ENCODE data around the gene FAM209B.
"Not testable (repeated sequence)": the region's sequence is repeated elsewhere in the genome, so short reads cannot be mapped to it uniquely, and the experiment has no call there.

The FAM209B gene

GRCh38 chr20:56542489-56543030 is 9.5 kb downstream of the FAM209B start:
- no peak for DNase-seq

- no peak for DNase-seq
Observed at GRCh38 chr20:56551571-56551970, 18.5 kb downstream of the FAM209B start.

DNA sequence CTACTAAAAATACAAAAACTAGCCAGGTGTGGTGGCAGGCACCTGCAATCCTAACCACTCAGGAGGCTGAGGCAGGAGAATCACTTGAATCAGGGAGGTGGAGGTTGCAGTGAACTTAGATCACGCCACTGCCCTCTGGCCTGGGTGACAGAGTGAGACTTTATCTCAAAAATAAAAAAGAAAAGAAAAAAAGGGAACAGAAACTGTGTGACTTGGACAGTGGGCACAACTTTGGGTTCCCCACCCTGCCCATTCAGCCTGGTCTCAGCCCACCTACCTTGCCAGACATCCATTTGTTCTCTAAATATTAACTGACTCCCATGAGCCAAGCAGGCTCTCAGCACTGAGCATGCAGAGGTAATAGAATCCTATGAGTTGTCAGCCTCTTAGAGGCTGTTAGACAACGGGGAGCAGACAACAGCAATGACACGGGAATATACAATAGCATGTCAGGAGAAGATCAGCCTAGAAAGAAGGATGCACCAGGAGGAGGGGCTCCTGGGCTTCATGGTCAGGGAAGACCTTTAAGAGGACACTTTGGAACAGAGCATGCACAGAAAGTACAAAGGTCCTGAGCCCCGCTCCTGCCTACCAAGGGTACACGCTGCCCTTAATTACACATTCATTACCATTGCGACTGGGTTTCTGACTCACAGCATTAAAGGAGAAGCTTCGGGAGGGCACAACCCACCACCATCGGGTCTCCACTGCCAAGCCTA is 20.0 kb downstream of the FAM209B start:
- no peak for DNase-seq

DNA sequence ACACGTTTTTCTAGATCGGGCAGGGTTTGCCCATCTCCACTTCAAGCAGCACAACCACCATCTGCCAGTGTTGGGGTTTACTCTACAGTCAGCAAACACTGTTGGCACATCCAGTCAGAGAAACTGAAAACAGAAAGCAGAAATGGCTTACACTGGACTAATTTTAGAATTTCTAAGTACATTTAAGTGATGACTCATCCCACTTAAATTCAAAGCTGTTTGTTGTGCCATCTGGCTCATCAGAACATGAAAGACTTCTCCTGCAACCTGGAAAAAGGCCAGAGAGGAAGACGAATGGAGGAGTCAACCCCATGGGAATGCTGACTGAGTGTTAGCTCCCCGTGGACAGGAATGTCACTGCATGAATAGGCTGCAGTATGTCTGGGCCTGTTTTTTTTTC is 21.8 kb downstream of the FAM209B start:
- peak; percentile 96 for DNase-seq

- no peak for DNase-seq
Observed at GRCh38 chr20:56558968-56559367, 25.9 kb downstream of the FAM209B start.

DNA sequence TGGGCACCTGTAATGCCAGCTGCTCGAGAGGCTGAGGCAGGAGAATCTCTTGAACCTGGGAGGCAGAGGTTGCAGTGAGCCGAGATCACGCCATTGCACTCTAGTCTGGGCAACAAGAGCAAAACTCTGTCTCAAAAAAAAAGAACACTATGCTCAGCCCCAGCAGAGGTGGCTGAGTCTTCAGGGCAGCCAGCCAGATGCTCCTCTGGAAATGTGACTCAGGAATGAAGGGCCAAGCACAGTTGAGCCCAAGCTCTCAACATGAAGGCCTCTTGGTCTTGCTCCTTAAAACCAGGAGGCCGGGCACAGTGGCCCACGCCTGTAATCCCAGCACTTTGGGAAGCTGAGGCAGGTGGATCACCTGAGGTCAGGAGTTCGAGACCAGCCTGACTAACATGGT is 31.5 kb downstream of the FAM209B start:
- DNase-seq, result not testable (repeated sequence)

DNA sequence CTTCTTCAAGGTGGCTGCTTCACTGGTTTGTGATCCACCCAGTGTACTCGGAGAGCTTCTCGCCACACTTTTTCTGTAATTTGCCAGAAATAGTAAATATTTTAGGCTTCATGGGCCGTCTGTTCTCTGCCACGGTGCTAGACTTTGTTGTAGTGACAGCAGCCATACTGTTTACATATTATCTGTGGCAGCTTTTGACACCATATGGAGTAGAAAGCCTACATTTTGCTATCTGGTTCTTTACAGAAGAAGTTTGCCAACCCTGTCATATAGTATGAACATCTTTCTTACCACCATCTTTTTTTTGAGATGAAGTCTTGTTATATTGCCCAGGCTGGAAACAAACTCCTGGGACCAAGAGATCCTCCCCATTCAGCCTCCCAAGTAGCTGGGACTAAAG is 32.5 kb downstream of the FAM209B start:
- no peak for DNase-seq

GRCh38 chr20:56566621-56567020 is 33.6 kb downstream of the FAM209B start:
- no peak for DNase-seq

DNA sequence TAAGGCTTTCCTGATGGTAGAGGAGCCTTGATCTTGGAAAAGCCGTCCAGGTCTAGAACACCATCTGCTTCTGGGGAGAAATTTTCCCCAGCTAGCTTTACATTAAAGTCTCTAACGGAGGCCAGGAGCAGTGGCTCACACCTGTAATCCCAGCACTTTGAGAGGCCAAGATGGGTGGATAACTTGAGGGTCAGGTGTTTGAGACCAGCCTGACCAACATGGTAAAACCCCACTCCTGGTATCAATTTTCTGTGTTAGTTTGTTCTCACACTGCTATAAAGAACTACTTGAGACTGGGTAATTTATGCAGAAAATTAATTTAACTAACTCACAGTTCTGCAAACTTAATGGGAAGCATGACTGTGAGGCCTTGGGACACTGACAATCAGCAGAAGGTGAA is 37.8 kb downstream of the FAM209B start:
- no peak for DNase-seq

- no peak for DNase-seq
Observed at GRCh38 chr20:56572172-56572571, 39.1 kb downstream of the FAM209B start.

- no peak for DNase-seq
Observed at GRCh38 chr20:56573986-56574385, 40.9 kb downstream of the FAM209B start.

DNA sequence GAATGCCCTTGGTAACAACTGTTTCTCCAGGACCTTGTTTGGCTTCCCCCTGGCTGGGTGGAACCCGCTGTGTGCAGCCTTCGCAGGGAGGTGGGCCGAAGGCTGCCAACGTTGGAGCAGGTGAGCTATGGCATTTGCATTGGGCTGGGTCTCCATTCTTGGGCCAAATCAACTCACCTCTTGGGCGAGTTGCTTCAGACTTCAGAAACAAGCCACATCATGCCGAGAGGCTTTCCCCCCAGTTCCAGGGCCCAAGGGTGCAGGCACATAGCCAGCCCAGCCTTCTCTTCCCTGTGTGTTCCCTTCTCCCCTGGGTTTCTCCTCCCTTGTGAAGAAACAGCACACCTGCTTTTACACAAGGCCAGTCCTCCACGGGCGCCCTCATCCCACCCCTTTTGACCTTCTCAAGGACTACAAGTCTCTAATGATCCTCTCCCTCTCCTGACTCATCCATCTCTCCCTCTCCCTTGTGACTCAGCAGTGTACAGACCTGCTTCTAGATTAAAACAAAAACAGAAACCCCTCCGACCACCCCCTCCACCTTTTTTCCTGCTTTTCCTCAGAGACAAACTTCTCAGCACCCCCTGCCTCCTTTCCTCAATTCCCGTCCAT is 41.6 kb downstream of the FAM209B start:
- no peak for DNase-seq

DNA sequence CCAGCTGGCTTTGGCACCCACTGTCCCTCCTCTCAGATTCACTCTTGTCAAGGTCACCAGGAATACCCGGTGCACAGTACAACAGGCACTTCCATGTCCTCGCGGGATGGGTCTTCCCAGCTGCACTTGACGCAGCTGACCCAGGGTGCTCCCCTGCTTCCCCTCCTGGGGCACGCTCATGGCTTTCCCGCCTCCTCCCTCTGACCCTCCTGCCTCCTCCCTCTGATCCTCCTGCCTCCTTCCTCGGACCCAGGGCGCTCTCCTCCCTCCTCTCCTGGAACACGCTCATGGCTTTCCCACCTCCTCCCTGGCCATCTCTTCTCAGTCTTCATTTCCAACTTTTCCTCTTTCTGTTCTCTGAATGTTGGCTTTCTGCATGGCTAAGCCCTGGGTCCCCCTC is 42.1 kb downstream of the FAM209B start:
- DNase-seq, result no peak

DNA sequence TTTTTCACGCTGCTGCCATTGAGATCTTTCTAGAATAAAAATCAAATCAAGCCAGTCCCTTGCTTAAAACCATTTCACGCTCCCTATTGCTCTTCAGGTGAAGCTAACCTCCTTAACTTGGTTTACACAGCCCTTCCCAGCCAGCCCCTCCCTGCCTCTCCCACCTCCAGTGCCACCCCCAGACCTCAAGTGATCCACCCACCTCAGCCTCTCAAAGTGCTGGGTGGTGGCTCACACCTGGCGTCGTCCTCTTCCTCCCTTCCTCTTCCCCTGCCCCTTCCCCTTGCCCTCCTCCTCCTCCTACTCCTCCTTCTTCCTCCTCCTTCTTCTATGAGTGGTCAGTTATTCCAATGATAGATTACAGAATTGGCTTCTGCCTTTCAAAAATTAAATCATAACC is 42.9 kb downstream of the FAM209B start:
- DNase-seq, result no peak

DNA sequence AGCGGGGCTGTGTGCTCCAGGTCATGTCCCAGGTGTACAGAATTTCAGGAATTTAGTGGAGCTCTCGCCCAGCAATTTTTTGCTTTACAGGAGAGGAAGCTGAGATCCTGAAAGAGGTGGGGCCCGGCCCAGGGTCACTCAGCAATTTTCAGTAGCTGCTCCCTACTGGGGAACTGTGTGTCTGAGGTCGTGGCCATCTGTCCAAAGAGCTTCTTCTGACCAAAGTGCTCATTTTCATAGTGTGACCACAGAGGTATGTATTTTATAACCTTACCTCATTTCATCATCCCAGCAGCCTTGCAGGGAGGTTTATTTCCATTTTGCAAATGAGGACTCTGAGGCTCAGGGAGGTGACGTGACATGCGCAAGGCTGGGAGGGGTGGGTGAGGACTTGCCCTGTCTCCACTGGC is 46.3 kb downstream of the FAM209B start:
- no peak for DNase-seq

DNA sequence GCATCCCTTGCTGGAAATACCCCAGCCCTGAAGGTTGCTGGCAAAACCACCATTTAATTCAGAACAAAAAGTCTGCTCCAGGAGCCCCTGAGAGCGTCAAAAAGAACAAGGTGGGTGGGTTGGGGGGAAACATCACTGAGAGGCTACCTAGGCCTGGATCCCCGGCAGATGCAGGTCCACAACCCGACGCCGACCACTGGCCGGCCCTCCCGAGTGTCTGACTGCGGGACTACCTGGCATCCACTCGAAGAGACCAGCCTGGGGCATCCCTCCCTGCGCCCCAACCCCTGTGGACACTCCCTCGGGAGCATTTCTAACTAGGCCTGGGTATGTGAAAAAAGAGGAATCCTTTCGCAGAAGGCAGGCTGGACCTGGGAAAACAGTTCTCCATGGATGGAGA is 47.2 kb downstream of the FAM209B start:
- no peak for DNase-seq

DNA sequence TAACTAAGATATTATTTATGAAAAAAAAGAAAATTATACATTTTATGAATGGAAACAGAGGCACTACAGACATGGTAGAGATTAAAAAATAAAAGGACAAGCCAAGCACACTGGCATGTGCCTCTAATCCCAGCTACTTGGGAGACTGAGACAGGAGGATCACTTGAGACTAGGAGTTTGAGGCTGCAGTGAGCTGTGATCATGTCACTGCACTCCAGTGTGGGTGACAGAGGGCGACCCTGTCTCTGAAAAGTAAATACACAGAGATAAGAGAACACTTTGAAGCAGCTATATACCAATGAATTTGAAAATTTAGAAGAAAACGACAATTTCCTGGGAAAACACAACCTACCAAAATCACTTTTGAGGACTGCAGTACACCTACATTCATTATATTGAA is 48.7 kb downstream of the FAM209B start:
- DNase-seq, result no peak

DNA sequence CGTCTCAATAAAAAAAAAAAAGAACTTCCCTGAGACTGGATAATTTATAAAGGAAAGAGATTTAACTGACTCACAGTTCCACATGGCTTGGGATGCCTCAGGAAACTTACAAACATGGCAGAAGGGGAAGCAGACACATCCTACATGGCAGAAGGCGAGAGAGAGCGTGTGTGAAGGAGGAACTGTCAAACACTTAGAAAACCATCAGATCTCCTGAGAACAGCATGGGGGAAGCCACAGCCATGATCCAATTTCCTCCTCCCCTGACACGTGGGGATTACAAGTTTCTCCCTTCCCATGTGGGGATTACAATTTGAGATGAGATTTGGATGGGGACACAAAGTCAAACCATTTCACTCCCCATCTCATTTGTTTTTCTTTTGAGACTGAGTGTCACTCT is 49.5 kb downstream of the FAM209B start:
- DNase-seq, result no peak

- no peak for DNase-seq
Observed at GRCh38 chr20:56584916-56585315, 51.9 kb downstream of the FAM209B start.

Data from NCI-H2171 (cell line).